ENCODE results near the gene PICK1.

GRCh38 chr22:38067028-38067415 lies 9.8 kb downstream of the PICK1 start:
- TF ChIP-seq CTCF (IDR thresholded peaks at IDR 0.05) (no peak), ZFX (IDR thresholded peaks at IDR 0.05; ENCODE audit: borderline replicate concordance) (no peak)

All from 22Rv1 (cell line).